Measurements from ENCODE around the gene PIH1D1.
A peak's percentile ranks its signal among the peaks of the same experiment; 100 is the strongest.

The PIH1D1 gene

DNA sequence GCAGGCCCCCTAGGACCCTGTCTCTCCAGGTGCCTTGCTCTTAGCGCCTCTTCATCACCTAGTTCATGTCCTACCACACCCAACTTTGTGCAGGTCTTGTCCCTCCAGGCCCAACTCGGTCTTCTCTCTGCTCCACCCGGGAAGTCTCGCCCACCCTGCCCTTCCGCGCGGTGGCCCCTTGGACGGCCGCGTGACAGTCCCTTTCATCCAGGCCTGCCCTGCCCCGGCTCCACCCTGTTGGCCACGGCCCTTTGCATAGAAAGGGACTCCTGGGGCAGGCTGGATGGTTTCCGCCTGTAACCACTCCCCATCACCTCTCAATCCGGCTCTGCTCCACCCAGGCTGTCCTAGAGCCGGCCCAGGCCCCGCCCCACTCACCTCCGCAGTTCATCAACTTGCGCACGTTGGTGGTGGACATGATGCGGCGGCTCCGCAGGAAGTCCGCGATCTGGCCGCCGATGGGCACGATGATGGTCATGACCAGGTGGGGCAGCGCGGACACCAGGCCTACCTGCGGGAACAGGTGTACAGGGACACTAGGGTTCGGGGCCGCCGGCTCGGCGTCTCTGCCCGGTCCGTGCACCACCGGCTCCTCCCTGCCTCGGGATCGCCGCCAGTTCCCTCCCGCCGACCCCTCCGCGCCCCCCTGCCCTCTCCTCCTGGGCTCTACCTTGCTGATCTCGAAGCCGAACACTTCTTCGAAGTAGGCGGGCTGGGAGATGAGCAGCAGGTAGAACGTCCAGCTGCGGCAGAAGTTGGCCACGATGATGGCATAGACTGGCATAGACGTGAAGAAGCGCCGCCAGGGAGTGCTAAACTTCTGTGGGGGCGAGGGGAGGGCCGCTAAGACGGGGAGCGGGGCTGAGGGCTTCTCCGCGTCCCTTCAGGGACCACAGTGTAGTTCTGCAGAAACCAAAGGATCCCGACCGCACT is 19.2 kb downstream of the PIH1D1 start:
- no peak for DNase-seq

- no peak for DNase-seq
Measured at GRCh38 chr19:49431330-49431749, 20.3 kb downstream of the PIH1D1 start.

- no peak for DNase-seq
Measured at GRCh38 chr19:49430678-49431329, 20.8 kb downstream of the PIH1D1 start.

DNA sequence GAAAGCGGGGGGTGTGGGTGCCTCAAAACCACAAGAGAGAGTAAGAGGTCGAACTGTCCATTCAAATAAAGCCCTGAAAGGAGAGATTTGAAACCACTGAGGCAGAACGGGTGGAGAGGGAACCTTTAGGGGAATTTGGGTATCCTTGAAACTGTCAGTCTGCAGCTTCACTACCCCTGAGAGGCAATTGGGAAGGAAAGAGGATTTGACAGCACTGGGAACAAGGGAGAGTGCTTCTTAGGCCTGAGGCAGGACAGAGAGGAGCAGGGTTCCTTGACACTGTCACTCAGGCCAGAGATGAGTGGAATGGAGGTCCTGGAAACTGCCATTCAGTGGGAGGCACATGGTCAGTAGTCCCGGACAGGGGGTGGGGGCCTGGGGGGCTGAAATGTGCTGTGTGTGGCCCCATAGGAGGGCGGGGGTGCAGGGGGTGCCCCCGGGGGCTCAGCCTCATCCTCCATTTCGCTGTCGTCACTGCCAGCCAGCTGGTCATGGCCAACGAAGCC is 21.4 kb downstream of the PIH1D1 start:
- DNase-seq: no peak

DNA sequence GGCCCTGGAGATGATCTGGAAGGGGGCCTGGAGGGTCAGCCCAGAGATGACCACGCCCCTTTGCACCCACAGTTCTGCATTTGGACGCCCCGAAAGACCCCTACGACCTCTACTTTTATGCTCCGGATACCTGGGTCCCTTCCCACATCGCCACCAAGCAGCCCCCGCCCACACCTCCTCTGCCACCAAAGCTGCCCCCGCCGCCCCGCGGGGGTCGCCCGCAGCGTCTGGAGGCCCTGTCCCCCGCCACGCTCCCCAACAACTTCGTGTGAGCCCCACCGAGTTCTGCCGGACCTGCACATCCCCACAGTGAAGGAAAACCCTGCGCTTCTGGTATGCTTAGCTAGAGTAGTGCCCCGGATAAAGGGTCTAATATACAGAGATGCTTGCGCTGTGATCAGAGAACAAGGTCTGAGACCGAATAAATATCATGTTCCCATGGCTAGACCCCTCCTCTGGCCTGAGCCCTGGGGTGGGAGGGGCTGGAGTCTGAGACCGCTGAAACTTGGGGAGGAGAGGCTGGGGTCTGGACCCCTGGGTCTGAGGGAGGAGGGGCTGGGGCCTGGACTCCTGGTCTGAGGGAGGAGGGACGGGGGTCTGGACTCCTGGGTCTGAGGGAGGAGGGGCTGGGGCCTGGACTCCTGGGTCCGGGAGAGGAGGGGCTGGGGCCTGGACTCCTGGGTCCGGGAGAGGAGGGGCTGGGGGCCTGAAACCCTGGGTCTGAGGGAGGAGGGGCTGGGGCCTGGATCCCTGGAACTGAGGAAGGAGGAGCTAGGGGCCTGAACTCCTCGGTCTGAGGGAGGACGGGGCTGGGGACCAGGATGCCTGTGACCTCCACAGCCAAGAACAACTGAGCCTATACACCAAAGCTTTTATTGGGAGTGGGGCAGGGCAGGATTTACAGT is 22.8 kb downstream of the PIH1D1 start:
- no peak for DNase-seq

GRCh38 chr19:49427855-49428546 is 23.6 kb downstream of the PIH1D1 start:
- no peak for DNase-seq

- DNase-seq: no peak
Measured at GRCh38 chr19:49427339-49427738, 24.3 kb downstream of the PIH1D1 start.

DNA sequence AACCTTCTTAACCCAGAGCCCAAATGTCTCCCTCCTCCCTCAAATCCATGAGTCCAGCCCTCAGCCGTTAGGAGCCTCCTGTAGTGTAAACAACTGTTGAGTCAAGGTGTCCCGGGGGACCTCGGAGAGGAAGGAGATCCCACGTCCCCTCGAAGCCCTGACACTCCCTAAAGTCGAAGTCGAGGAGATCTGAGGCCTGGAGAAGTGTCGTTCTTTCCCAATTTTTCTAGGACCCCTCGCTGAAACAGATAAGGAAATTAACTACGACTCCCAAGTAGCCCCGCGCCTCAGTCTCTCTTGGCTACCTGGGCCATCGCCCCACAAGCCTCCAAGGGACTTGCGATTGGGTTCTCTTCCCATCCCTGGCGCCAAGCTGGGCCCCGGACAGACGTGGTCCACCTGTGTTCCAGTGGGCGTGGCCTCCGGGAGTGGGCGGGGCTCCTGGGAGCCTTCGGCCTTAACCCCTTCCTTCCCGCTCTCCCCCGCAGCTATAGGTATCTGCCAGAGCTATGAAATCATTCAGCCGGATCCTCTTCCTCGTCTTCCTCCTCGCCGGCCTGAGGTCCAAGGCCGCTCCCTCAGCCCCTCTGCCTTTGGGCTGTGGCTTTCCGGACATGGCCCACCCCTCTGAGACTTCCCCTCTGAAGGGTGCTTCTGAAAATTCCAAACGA is 25.6 kb downstream of the PIH1D1 start:
- DNase-seq: no peak

DNA sequence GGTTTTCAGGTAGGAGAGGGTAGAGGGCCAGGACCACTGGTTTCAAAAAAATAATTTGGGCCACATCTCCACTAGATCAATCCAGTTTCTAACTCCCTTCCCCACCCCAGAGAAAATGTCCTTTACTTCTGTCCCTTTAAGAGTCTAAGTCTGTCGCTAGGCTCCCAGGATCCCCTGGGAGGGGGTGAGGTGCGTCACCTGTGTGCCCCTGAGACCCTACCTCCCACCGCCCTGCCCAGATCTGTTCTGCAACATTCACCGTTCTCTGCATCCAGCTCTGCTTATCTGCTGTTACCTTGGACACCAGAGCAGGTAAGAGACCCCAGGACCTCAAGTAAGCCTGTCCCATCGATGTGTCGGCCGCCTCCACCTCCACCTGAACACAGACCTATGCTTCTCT is 26.4 kb downstream of the PIH1D1 start, which contains the start of gene GFY:
Gene GFY, plus strand, starts transcription at position 211 of the 400 bp plus-strand sequence. CDS start 1,043 bp downstream, outside the sequence.
- no peak for DNase-seq

DNA sequence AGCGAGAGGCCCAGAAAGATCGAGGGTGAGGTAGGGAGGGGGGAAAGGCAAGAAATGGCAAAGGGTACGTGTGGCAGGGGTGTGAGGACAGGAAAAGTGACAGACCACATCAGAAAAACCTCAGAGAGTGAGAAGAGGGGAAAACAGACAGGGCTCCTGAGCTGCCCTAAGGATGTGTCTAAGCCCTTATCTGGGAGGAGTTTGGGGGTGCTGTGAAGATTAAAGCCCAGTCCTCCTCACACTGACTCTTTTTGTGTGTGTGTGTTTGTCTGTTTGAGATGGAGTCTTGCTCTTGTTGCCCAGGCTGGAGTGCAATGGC is 27.7 kb downstream of the PIH1D1 start:
- DNase-seq: no peak

- DNase-seq: no peak
Measured at GRCh38 chr19:49423071-49423984, 28.3 kb downstream of the PIH1D1 start, which contains the start of gene PTH2. Gene PTH2 (minus strand): TSS chr19:49423441. CDS start chr19:49423339, 102 bp downstream.

DNA sequence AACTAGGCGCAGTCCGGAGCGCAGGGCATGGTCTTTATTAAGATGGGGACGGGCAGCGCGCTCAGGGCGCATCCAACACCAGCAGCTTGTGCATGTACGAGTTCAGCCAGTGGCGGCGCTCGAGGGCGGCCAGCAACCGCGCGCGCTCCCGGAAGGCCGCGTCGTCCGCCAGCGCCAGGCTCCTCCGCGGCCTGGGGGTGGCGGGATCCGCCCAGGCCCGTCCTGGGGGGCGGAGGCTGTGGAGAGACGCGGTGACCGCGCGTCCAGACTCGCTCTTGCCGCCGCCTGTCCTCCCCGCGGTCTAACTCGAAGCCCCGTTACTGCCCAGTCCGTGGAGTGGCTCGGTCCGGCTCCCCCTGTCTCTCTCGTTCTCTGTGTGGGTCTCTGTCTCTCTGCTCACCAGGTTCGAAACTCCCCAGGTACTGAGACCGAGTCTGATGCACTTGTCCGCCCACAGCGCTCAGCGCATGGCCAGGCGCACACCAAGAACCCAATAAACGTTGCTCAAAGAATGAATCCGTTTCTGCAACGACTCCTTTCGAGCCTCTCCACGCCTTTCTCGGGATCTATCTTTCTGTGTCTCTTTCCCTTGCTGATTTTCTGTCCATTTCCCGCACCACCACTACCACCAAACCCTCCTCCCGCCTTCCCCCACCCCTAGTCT is 29.1 kb downstream of the PIH1D1 start:
- peak; percentile 43 for DNase-seq

DNA sequence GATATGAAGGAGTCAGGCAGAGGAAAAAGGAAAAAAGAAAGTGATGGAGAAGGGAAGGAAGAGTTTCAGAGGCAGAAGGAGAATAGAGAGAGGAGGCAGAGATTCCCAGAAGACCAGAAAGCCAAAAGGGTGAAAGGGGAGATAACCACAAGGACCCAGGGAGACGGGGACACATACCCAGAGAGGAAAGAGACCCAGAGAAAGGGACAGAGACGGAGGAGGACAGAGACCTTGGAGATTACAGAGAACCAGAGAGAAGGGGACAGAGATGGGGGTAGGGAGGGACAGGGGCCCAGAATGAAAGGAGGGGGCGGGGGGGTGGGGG is 29.8 kb downstream of the PIH1D1 start:
- no peak for DNase-seq

DNA sequence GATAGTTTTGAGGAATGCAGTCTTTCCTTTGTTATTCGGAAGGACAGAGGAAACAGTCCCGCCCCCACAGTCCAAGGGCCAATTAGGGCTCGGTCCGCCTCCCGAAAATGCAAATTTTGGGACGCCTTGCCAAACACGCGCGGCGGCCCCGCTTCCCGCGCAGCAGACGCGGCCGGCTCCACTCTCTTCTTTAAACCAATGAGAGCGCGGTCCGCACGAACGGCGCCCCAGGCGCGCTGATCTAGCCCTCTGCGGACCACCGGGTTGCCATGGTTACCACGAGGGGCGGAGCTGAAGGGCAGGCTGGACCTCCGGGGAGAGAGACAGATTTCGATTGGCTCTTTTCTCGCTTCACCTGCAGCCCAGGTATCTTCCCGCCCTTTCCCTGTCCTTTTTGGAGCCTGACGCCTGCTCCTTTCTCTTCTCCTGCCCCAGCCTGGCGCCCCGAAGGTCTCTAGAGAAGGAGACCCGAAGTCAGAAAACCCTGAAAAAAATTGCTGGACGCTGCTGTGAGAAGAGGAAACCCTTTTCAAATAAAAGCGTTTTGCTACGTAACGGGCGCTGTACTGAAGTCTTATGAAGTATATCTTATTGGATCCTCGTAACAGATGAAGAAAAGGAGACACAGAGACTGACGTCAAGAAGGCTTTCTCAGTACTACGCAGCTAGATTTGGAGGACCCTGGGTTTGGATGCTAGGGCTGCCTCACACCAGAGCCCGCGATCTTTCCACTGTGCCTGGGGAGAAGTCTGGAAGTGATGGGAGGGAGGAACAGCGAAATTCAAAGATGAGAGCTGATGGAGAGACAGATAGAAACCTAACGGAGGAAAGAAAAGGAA is 30.4 kb downstream of the PIH1D1 start:
- DNase-seq: no peak

DNA sequence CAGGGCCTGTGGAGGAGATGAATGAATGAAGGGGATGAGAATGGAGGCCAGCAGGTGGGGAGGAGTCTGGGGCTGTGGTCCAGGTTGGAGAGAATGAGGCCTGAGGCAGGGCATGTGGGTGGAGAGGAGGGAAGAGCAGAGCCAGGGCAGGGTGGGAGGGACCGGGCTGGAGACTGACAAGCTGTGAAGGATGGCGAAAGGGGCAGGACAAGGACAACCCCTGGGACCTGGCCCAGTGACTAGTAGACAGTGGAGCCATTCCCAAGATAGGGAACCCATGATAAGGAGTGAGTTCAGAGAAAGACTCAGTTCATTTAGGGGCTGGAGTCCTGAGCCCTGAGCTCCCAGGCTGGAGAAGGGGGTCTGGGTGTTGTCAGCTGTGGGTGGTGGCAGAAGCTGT is 31.4 kb downstream of the PIH1D1 start:
- DNase-seq: no peak

- DNase-seq: no peak
Measured at GRCh38 chr19:49419173-49419572, 32.4 kb downstream of the PIH1D1 start.

DNA sequence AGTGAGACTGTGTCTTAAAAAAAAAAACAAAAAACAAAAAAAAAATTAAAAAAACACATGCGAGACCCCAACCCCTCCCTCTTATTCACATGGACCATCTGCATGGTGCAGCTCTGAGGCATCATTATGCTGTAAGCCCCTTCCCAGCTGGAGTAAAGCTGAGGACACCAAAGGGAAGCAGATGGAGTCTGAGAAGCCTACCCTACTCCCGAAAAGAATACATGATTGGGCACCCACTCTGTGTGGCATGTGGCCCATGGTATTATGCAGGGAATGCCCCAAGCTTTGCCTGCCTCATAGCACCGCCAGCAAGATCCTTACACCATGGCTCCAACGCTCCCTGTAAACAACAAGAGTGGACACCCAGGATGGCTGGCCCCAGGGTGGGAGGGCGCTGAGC is 33.1 kb downstream of the PIH1D1 start:
- DNase-seq: no peak

GRCh38 chr19:49417088-49417487 is 34.5 kb downstream of the PIH1D1 start:
- DNase-seq: no peak

GRCh38 chr19:49415810-49416200 is 35.8 kb downstream of the PIH1D1 start:
- no peak for DNase-seq

Data from activated CD4-positive, alpha-beta T cell treated with anti-CD3 and anti-CD28 coated beads, Interleukin-2, amount 50 U/mL, for 1 hour (primary cell).